Activated T-cell treated with anti-CD3 and anti-CD28 coated beads, Interleukin-2, amount 50 U/mL, for 48 hours (primary cell): ENCODE data around the gene CTAG2.
"Not testable (repeated sequence)": the region's sequence is repeated elsewhere in the genome, so short reads cannot be mapped to it uniquely, and the experiment has no call there.

Source experiments
- DNase-seq, 2 experiments: peaks; one replicate each; pipeline ENCODE4 v3.0.0-alpha.2; 2020

Gene CTAG2

DNA sequence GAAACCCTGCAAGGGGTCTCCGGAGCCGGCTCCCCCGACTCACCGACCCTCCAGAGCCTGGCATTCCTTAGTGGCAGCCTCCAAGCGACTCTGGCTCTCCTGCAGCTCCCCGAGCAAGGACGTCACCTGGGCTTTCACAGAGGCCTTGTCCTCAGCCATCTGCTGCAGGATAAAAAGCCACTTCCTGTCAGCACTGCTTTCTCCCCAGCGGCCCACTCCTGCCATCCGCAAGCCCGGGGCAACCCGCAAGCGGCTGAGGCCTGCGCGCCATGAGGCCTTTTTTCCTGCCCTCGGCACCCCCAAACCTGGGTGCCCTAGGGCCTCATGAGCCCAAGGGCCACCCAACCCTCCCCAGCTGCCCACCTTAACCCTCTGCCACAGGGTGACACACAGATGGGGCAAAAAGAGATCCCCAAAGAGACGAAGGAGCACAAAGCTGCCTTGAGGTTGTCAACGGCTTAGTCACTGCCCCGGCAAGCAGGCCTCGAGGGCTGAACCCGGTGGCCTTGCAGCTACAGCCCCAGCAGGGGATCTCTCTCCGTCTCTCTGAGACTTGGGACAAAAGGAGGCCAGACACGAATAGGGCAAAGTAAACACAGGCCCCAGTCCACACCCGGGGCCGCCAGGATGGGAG, 7.5 kb downstream of the CTAG2 start:
- DNase-seq, result not testable (repeated sequence)

DNA sequence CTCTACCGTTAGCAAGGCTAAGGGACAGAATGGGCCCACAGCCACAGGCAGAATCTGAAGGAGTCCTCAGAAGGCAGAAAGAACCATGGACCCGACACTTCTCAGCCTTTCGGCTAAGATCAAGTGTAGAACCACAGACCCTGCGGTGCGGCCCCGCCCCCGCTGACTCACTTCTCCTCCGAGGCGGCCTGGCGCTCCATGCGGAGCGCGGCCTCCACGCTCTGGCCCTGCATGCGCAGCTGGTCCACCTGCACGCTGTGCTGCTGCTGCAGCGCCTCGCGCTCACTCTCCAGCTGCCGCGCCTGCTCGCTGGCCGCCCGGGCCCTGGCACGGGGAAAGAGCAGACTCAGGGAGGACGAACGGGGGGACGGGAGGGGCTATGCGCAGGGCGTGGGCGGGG, 9.7 kb downstream of the CTAG2 start:
- not testable (repeated sequence) for DNase-seq

DNA sequence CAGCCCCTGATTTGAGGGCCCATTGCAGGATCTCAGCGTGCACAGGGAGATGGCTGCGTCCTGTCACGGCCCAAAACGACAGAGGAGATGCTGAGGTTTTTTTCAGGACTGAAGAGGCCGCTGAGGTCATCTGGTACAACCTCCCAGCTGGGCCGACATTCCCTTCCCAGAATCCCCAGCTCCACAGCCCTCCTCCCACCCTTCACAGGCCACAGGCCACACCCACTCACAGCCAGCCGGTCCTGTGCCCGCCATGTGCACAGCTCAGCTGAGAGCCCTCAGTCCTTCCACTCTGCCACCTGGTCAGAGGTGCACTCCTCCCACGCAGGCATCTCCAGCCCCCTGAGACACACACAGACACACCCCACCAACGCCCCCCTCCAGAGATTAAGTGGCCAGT, 11.6 kb downstream of the CTAG2 start:
- DNase-seq, result not testable (repeated sequence)

DNA sequence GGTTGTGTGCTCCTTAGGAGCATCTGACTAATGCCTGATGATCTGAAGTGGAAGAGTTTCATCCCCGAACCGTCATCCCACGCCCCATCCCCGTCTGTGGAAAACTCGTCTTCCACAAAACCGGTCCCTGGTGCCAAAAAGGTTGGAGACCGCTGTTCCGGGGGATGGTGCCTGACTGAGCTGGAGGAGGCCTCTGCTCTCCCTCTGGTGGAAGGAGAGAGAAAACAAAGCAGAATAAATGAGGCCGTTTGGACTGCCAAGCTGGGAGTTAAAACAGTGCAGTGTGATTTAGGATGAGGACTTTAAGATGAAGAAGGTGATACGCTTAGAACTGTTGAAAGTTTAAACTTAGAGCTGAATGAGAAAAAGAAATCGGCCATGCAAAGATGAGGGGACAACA, 19.7 kb downstream of the CTAG2 start:
- not testable (repeated sequence) for DNase-seq

DNA sequence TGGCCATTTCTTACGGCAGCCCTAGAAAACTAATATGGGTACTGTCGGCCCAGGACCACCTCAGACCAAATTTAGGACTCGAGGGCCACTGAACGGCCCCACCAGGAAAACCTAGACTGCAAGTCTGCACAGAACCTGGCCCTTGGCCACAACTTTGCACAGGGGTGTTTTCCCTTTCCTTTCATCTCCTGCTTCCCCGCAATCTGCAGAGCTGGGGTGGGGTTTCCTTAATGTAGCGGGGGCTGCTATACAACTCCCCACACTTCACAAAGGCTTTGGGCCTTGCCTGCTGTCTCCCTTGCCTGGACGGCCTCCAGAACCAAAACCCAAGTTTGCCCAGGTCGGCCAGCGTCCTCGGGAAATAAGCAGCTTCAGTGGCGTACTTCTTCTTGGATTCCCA, 22.4 kb downstream of the CTAG2 start:
- not testable (repeated sequence) for DNase-seq

DNA sequence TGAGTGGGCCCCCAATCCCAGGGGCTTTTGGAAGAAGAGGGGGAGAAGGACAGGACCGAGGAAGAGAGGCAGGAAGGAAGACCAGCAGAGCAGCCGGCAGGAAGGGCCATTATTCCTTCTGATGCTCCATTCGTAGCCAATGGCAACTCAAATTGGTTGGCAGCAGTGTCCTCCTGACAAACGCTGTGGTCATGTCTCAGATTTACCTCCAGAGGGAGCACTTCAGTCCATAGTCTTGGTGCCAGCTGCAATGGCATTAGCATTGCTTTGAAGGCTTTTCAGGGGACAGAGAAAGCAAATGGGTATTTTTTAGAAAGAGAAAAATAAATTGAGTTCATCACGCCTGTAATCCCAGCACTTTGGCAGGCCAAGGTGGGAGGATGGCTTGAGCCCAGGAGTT, 24.4 kb downstream of the CTAG2 start:
- not testable (repeated sequence) for DNase-seq

DNA sequence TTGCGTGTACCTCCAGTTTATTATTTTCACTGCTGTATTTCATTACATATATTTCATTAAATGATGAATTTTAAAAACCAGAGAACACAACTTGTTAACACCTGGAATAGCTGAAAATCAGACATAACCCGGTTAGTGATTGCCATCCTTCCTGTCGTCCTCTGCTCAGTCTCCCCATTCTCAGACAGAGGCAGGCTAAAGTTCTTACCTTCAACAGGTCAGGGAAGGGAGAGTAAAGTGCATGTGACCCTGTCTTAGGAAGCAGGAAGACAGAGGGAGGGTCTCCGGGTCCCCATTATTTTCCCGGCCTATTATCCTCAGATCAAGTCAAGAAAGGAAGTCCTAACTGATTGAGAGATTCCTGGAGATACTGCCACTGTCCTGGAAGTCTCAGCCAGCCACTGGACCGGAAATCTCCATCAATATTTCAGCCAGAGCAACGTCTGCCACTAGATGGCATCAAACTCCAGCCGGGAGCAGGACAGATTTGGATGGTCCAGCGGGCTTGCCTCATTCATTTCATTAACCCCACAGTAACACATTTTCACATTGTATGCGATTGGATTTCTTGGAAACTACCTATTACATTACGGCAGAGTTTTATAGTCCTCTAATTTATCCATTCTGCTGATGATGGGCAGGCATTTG, 32.5 kb downstream of the CTAG2 start:
- DNase-seq, result not testable (repeated sequence)

DNA sequence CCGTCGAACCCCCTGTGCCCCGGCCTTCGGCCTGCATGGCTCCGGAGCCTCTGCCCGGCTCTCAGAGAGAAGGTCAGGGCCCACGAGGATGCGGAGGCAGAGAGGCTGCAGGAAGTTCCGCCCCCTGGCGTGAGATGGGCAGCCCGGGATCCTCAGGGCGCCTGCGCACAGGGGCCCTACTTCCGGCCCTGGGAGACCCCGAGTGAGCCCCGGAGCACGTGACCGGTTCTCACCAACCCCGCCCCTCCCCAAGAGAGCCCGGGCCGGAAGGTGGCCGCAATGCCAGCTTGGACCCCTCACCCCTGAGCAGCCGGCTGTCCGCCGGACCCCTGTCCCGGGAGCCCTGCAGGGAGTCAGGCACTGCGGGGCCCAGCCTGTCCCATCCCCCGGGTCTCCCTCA, 34.2 kb downstream of the CTAG2 start, which contains the start of gene CTAG1B:
CTAG1B (minus strand) TSS at position 101 of the 400 bp plus-strand sequence; CDS start at position 37, 64 bp downstream.
- DNase-seq, result not testable (repeated sequence)

DNA sequence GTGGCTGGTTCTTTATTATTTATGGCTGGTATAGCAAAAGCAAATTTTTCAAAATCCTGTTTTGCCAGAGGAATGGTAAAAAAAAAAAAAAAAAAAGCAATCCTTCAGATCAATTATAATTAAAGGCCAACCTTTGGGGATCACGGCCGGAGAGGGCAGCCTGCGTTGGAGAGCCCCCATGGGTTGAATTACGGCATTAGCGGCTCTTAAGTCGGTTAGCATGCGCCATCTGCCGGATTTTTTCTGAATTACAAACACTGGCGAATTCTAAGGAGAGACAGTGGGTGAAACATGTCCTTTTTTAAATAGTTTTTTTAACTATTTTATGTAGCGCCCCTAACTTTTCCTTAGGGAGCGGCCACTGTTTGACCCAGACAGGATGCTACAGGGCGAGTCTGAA, 39.8 kb downstream of the CTAG2 start:
- not testable (repeated sequence) for DNase-seq

DNA sequence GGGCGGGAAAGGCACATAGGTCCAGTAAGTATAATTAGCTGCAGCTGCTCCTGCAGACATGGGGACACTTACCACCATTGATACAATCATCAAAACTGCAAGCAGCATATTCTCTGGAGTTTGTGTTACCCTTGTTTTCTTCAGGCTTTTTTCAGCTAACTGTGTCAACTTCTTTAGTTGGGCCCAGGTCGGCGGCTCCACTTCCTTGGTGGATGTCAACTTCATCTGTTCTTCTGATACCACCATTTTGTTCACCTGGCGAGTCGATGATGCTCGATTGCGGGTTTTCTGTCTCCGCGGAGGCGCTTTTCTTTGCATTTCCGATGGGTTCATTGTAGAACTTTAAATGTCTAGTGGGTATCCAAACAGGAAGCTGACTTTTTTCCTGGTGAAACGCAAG, 42.2 kb downstream of the CTAG2 start:
- not testable (repeated sequence) for DNase-seq

DNA sequence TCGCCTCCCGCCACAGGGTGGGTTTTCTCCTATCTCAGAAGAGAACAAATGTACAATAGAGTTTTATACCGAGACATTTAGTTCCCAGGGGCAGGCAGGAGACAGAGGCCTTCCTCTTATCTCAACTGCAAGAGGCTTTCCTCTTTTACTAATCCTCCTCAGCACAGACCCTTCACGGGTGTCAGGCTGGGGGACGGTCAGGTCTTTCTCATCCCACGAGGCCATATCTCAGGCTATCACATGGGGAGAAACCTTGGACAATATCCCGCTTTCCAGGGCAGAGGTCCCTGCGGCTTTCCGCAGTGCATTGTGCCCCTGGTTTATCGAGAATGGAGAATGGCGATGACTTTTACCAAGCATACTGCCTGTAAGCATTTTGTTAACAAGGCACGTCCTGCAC, 44.6 kb downstream of the CTAG2 start:
- not testable (repeated sequence) for DNase-seq

DNA sequence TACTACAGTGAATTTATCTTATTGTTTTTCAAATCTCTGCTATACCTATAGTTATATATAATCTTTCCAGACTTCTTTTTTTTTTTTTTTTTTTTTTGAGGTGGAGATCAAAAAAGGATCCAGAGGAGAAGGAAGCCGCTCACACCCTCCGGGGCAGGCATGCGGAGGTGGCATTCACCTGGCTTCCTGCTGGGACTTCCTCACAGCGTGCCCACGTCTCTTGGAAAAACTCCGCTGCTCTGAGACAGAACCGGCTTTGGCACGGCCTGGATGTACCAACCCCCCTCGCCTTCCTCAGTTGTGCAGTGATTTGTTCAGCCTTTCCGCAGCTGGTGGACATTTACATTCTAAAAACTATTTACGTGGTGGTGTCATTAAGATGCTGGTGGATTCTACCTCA, 45.4 kb downstream of the CTAG2 start:
- not testable (repeated sequence) for DNase-seq

DNA sequence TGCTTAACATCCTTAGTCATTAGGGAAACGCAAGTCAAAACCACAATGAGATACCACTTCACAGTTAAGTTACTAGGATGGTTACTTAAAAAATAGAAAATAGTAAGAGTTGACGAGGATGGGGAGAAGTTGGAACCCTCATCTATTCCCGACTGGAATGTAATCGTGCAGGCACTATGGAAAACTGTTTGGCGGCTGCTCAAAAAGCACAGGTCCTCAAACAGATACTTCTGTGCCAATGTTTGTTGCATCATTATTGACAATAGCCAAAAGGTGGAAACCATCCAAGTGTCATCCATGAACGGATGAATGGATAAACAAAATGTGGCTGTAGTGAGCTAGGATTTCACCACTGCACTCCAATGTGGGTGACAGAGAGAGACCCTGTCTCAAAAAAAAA, 46.0 kb downstream of the CTAG2 start:
- DNase-seq, result no peak

DNA sequence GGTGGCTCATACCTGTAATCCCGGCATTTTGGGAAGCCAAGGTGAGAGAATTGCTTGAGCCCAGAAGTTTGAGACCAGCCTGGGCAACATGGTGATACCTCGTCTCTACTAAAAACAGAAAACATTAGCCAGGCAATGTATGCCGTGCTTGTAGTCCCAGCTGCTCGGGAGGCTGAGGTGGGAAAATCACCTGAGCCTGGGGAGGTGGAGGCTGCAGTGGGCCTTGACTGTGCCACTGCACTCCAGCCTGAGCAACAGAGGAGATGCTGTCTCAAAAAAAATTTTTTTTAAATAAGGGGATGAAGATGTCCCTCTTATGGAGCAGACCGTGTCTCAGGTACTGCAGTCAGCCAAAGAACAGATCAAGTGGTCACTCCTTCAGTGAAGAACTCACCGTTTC, 47.8 kb downstream of the CTAG2 start:
- DNase-seq, result no peak

DNA sequence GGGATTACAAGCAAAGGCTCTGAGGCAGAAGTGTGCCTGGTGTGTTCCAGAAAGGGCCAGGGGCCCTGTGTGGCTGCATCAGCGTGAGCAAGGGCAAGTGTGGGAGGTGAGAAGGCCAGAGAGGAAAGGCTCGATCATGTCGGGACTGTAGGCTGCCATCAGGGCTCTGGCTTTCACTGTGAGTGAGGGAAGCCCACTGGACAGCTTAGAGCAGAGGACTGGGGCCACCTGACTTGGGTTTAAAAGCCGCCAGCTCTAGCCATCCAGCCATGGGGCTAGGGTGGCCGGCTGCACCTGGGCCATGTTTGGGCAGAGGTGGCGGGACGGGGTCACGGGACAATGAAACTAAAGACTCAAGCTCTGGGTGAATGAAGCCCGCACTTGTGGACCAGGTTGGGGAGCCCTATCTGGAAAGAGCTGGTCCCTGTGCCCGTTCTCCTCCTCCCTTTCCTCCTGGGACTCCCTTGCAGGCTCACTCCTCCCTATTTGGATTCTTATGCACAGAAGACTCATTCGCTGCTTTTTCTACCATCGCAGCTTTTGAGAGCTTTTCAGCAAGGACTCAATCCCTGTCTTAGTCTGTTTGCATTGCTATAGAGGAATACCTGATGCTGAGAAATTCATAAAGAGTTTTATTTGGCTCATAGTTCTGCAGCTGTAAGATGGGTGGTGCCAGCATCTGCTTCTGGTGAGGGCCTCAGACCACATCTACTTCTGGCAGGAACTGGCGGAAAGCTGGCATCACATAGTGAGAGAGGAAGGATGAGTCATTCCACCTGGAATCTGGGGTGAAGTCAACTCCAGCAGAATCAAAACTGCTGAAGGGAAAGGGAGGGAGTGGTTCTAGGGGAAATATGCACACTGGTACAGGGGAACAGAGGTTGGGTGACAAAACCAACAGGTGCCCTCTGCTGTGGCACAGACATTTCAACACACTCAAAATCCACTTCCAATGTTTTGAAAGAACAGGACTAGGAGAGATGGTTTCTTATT, 49.6 kb downstream of the CTAG2 start:
- no peak for DNase-seq

DNA sequence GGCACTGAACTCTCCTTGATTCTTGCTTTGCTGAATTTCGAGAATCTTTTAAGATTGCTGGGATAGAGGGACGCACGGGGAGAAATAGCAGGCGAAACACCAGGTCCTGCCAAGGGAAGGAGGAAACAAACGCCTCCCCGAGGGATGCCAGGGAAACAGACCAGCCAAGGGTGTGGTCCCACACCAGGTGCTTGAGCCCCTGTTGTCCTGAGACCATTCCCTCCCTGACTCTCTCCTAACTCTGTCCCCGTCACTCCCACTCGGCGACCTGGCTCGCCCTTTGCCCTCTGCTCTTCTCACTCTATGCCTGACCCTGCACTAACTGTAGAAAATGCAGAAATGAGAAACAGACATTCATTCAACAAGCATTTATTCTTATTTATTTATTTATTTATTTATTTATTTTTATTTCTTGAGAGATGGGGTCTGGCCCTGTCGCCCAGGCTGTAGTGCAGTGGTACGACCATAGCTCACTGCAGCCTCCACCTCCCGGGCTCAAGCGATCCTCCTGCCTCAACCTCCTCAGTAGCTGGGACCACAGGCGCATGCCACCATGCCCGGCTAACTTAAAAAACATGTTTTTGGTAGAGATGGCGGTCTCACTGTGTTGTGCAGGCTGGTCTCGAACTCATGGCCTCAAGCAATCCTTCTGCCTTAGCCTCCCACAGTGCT, 50.5 kb downstream of the CTAG2 start:
- DNase-seq, result no peak

DNA sequence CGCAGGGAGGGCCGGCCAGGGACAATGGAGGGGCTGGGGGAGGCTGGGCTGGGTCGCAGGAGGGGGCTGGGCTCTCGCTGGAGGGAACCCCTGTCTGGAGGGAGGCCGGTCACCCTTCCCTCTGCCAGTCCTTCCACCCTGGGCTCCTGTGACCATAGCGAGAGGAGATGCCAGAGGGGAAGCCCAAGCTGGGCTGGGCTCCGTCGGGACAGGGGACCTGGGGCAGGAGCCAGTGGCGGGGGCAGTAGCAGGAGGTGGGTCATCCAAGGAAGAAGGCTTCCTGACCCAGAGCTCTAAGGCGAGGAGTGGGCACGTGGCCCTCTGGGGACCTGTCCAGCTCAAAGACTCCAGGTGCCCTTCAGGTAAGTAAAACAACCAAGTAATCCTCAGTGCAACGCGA, 51.2 kb downstream of the CTAG2 start:
- no peak for DNase-seq
